ENCODE data around the gene ANO5. TPM values are rescaled to one million over a fixed set of nuclear protein-coding genes. Genes with fewer than 3 reads are reported as not detected.

The ANO5 gene
- total RNA-seq, 1 experiment from 2014 or later, result 6.3 TPM

DNA sequence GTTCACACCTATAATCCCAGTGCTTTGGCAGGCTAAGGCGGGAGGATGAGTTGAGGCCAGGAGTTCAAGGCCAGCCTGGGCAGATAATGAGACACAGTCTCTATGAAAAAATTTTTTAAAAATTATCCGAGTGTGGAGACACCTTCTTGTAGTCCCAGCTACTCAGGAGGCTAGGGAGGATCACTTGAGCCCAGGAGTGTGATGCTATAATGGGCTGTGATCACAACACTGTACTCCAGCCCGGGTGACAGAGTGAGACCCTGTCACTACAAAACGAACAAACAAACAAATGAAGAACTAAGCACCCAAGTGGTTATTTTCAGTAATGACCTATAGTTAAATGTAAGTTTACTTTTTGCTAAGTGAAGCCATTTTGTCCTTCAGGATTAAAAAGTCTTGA is 32.3 kb downstream of the ANO5 start:
- CTCF ChIA-PET, result no interaction called here
- no peak for TF ChIP-seq KAT7 (CRISPR knock-in tag; IDR thresholded peaks at IDR 0.05; ENCODE audit: borderline replicate concordance)
- TF ChIP-seq FOXK1 (CRISPR knock-in tag; IDR thresholded peaks at IDR 0.05), result no peak
- no peak for TF ChIP-seq ZNF425 (CRISPR knock-in tag; conservative IDR thresholded peaks at IDR 0.05)
- TF ChIP-seq ZNF219 (CRISPR knock-in tag; IDR thresholded peaks at IDR 0.05; ENCODE audit: borderline replicate concordance), result no peak
- TF ChIP-seq ZNF263 (CRISPR knock-in tag; IDR thresholded peaks at IDR 0.05; ENCODE audit: low read depth), result no peak
- TF ChIP-seq ZBTB21 (CRISPR knock-in tag; IDR thresholded peaks at IDR 0.05; ENCODE audit: borderline replicate concordance), result no peak
- TF ChIP-seq USF2 (CRISPR knock-in tag; IDR thresholded peaks at IDR 0.05), result no peak
- TF ChIP-seq, protein P1, sequence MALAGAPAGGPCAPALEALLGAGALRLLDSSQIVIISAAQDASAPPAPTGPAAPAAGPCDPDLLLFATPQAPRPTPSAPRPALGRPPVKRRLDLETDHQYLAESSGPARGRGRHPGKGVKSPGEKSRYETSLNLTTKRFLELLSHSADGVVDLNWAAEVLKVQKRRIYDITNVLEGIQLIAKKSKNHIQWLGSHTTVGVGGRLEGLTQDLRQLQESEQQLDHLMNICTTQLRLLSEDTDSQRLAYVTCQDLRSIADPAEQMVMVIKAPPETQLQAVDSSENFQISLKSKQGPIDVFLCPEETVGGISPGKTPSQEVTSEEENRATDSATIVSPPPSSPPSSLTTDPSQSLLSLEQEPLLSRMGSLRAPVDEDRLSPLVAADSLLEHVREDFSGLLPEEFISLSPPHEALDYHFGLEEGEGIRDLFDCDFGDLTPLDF (CRISPR knock-in tag; IDR thresholded peaks at IDR 0.05), result no peak
- no peak for TF ChIP-seq GTF2I (CRISPR knock-in tag; conservative IDR thresholded peaks at IDR 0.05)
- no peak for TF ChIP-seq HMGA2 (CRISPR knock-in tag; IDR thresholded peaks at IDR 0.05)
- TF ChIP-seq ATF3 (CRISPR knock-in tag; conservative IDR thresholded peaks at IDR 0.05), result no peak
- TF ChIP-seq ZNF317 (CRISPR knock-in tag; IDR thresholded peaks at IDR 0.05; ENCODE audit: borderline replicate concordance, low read depth), result no peak
- Mint-ChIP-seq H3K4me3 (no peak overlapping the region), H3K36me3 (no peaks in the 10 kb centered on the region), H3K27me3 (ENCODE audit: low read depth) (no peaks in the 10 kb centered on the region), H3K4me1 (no peaks in the 10 kb centered on the region), H3K9me3 (no peaks in the 10 kb centered on the region), H3K27ac (no peak overlapping the region)
- ATAC-seq (no peak), DNase-seq (ENCODE audit: low spot score) (no peak)
- POLR2A ChIA-PET, result no interaction called here

DNA sequence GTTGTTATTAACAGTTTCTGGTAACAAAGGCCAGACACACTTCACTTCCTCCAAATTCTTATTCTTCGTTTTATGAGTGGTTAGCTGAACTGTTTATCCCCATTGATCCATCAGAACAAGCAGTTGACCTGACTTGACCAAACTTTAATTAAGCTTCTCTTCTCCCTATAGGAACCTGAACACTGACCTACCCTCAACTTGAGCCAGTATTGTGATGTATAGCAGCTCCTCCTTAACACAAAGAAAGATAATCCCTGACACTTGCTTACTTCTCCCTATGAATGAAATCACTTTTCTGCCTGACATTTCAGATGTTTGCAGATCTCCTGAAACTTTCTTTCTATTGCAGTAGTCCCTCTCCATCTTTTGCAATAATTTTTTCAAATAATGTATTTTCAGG is 41.9 kb downstream of the ANO5 start:
- ChIA-PET CTCF (interaction anchor here (0.9 to 2.4 kb wide), 3 partner anchors 9 to 305 kb away, joined by 4 to 21 read pairs (median 4); no protein-coding TSS in a partner anchor), POLR2A (interaction anchor here (0.9 kb wide), 1 partner anchor 41 kb away, joined by 3 read pairs; the partner anchor contains the start of gene ANO5)
- peak overlapping the region; percentile 37 for H3K4me3 Mint-ChIP-seq
- H3K36me3 Mint-ChIP-seq, result peaks cover 5% of the 10 kb centered on the region
- peak overlapping the region; percentile 86; the same call in 1 of the 2 replicates for H3K27ac Mint-ChIP-seq
- H3K27me3 Mint-ChIP-seq (ENCODE audit: low read depth), result peaks cover 5% of the 10 kb centered on the region; the same call in 1 of the 2 replicates
- H3K4me1 Mint-ChIP-seq, result peaks cover 45% of the 10 kb centered on the region
- H3K9me3 Mint-ChIP-seq, result no peaks in the 10 kb centered on the region
- peak; percentile 100 for ATAC-seq
- no peak for DNase-seq (ENCODE audit: low spot score)
- TF ChIP-seq ZNF219 (CRISPR knock-in tag; IDR thresholded peaks at IDR 0.05; ENCODE audit: borderline replicate concordance) (no peak), TCF7 (CRISPR knock-in tag; IDR thresholded peaks at IDR 0.05; ENCODE audit: low read depth) (no peak), FOXK1 (CRISPR knock-in tag; IDR thresholded peaks at IDR 0.05) (no peak), ERG (CRISPR knock-in tag; IDR thresholded peaks at IDR 0.05) (no peak)
- TF ChIP-seq, protein P2, sequence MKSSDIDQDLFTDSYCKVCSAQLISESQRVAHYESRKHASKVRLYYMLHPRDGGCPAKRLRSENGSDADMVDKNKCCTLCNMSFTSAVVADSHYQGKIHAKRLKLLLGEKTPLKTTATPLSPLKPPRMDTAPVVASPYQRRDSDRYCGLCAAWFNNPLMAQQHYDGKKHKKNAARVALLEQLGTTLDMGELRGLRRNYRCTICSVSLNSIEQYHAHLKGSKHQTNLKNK (CRISPR knock-in tag; IDR thresholded peaks at IDR 0.05), result peak; percentile 46; the same call in 1 of the 2 replicates
- TF ChIP-seq, protein P3, sequence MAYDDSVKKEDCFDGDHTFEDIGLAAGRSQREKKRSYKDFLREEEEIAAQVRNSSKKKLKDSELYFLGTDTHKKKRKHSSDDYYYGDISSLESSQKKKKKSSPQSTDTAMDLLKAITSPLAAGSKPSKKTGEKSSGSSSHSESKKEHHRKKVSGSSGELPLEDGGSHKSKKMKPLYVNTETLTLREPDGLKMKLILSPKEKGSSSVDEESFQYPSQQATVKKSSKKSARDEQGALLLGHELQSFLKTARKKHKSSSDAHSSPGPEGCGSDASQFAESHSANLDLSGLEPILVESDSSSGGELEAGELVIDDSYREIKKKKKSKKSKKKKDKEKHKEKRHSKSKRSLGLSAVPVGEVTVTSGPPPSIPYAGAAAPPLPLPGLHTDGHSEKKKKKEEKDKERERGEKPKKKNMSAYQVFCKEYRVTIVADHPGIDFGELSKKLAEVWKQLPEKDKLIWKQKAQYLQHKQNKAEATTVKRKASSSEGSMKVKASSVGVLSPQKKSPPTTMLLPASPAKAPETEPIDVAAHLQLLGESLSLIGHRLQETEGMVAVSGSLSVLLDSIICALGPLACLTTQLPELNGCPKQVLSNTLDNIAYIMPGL (CRISPR knock-in tag; IDR thresholded peaks at IDR 0.05), result no peak

Data from WTC11 (cell line).